HG02870 (cell line): ENCODE measurements around the gene MAP4K4.

Experiments
- ATAC-seq: cut with Tn5 transposase; IDR thresholded peaks from one replicate; pipeline ENCODE4 v1.9.1; 2021; ENCODE audit warnings: mild to moderate bottlenecking, moderate library complexity; ENCODE audit not compliant: unreplicated experiment

Gene MAP4K4

GRCh38 chr2:101861382-101861781, 163.9 kb downstream of the MAP4K4 start:
- ATAC-seq, result no peak

DNA sequence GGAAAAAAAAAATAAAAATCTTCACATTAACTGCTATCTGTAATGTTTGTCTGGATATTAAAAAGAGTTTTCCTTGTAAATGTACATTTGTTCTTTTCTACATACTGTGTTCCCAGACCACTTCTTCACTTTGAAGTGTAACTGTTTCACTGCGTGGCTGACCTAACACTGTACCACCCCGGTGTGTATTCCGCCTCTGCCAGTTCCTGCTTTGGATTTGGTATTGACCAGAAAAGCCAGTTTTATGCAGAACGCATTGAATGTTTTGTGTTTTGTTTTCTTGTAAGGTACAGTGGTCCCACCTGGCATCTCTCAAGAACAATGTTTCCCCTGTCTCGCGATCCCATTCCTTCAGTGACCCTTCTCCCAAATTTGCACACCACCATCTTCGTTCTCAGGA, 166.0 kb downstream of the MAP4K4 start:
- no peak for ATAC-seq

GRCh38 chr2:101864426-101864825, 166.9 kb downstream of the MAP4K4 start:
- ATAC-seq, result no peak

DNA sequence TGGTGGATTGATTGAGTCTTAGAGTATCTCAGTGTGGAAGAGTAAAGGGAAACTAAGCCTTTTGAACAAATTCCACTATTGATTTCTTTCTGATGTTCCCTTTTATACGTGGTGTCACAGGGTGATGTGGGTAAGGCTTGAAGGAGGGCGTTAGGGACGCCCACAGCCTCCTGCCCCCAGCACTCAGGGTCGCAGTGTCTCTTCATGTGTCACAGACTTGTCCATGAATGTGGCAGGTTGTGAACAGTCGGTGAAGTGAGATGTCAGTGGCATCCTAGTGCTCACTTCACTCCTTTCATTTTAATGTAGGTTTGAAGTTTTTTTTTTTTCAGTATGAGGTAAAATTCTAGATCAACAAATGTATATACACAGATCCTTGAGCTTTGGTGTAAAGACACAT, 171.0 kb downstream of the MAP4K4 start:
- ATAC-seq, result no peak

DNA sequence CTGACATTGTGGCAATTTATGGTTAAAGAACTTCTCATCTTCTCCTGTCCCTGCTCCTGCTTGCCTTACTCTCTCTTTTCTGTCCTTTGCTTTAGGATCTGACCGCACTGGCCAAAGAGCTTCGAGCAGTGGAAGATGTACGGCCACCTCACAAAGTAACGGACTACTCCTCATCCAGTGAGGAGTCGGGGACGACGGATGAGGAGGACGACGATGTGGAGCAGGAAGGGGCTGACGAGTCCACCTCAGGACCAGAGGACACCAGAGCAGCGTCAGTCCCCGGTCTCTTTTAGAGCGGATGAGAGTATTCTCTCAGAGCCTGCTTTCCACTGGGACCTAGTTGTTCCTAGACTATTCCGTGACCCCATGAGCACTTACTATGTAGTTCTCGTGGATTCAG, 172.0 kb downstream of the MAP4K4 start:
- no peak for ATAC-seq

DNA sequence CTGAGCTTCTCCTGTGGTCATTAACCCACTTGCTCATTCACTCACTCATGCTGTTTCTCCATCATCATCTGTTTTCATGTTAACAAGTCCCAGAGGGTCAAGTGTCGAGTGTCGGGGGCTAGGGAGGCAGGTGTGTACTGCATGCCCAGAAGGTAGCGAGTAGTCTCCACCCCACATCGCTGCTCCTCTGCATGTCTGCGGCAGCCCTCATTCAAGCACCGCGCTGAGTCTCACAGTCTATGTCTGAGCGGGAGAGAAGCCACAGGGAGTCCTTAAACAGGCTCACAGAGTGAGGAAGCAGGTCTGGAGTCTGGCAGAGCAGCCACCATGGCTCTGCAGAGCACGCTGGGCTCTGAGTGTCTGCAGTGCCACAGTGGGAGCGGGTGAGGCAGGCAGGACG, 172.9 kb downstream of the MAP4K4 start:
- no peak for ATAC-seq

DNA sequence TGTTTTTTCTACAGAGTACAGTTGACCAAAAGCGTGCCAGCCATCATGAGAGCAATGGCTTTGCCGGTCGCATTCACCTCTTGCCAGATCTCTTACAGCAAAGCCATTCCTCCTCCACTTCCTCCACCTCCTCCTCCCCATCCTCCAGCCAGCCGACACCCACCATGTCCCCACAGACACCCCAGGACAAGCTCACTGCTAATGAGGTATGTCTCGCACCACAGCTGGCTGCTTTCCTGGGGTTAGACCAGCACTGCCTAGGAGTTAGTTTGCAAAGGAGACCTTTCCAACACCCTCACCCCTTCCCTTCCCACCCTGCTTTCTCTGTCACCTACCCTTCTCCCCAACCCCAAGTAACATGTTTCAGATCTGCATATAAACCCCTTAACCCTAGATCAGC, 174.0 kb downstream of the MAP4K4 start:
- ATAC-seq, result no peak

DNA sequence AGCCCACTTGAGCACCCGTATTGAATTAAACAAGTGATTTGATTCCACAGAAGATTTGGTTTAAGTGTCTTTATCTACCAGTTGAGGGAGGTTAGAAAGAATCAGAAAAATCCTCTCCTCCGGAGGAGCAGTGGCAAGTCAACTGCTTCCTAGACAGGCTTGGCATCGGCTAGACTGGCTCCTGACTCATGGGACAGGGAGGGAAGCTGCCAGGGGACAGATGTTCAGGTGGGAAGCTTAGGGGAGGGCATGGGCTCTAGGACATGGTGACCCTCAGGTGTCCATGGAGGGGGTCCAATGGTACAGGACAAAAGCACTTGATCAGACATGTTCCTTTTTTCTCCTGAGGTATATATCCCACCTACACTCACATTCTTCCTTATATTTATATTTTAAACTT, 175.0 kb downstream of the MAP4K4 start:
- no peak for ATAC-seq

DNA sequence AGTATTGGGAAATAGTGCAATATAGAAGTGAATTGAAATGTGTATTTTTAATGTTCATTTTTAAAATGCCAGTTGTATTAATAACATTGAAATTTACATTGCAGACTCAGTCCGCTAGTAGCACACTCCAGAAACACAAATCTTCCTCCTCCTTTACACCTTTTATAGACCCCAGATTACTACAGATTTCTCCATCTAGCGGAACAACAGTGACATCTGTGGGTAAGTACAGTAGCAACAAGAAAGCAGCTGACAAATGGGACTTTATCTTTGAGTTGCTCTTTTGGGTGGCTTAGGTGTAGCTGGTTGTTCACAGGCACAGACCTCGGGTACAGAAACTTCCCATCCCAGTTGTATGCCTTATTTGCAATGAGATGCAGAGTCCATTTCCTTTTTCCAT, 176.0 kb downstream of the MAP4K4 start:
- no peak for ATAC-seq

DNA sequence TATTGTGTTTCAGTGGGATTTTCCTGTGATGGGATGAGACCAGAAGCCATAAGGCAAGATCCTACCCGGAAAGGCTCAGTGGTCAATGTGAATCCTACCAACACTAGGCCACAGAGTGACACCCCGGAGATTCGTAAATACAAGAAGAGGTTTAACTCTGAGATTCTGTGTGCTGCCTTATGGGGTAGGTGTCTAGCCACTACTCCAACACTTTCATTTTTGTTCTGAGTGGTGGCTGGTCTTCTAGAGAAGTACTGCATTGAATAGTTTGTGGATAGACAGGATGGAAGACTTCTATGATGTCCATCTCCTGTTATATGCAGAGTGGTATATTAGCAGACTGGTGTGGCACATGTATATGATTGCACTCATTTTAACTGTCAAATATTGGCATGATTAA, 176.6 kb downstream of the MAP4K4 start:
- ATAC-seq, result no peak

DNA sequence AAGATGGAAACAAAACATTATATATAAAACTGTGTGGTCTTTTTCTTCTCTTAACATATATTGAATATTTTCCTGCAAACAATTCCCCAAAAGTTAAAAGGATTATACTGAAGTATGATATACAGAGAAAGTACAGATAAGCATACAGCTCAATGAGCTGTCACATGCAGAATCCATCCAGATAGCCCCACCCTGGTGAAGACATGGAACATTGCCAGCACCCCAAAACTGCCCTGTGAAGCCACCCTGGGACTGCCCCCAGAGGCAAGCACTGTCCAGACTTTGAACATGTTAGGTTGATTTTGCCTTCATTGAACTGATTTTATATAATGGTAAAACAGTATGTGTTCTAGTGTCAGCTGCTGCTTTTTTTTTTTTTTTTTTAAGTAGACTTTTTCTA, 182.0 kb downstream of the MAP4K4 start:
- ATAC-seq, result no peak

DNA sequence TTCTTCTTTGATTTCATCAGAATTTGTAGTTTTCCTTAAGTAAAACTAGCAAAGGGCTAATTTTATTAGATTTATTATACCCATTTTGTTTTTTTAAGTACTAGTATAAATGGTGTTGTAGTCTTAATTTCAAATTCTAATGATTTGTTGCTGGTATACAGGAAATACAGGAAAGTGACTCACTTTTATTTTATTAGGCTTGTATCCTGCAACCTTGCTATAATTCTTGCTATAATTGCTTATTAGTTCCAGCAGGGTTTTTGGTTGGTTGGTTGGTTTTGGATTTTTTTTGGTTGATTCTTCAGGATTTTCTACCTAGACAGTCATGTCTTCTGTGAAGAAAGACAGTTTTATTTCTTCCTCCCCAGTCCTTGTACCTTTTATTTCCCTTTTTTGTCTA, 183.6 kb downstream of the MAP4K4 start:
- no peak for ATAC-seq

- ATAC-seq, result no peak
Measured at GRCh38 chr2:101882769-101883307, 185.3 kb downstream of the MAP4K4 start.

DNA sequence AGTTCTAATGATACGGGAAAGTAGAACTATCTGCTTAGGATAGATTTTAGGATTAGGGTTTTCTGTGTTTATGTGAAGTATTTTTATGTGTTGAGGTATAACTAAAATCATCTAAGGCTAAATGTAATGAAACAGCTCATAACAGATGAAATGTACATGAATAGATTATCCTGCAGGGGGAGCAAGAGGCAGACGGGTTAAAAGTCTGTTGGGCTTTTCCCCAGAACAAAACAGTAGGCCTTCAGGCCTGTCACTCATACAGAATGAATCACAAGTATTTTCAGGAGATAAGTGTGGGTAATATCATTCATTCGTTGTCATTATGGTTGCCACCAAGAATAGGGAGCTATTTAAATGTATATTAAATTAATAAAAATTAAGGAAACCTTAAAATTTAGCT, 186.4 kb downstream of the MAP4K4 start:
- ATAC-seq, result peak; percentile 74

GRCh38 chr2:101884423-101884822, 186.9 kb downstream of the MAP4K4 start:
- no peak for ATAC-seq

- no peak for ATAC-seq
Measured at GRCh38 chr2:101887328-101887727, 189.8 kb downstream of the MAP4K4 start.

GRCh38 chr2:101889460-101890098, 192.1 kb downstream of the MAP4K4 start:
- ATAC-seq, result no peak

- no peak for ATAC-seq
Measured at GRCh38 chr2:101892377-101892776, 194.9 kb downstream of the MAP4K4 start.

- ATAC-seq, result no peak
Measured at GRCh38 chr2:101893681-101894381, 196.3 kb downstream of the MAP4K4 start.

DNA sequence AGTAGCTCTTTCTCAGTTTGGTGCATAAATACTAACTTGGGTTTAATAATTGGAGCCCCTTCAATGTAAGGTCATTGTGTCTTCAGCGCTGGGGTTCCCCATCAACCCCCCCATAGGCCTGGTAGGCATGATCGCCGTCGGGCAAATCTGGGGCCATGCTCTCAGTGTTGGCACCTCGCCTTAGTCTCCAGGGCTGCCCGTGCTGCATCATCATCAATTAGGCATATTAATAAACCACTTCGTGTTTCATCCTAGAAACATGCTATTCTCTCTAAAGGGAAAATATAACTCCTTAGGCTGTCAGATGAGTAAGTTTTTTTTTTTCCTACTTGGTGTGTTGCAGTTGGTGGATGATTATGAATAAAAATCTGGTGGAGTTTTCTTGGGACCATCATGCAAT, 197.5 kb downstream of the MAP4K4 start:
- no peak for ATAC-seq

- ATAC-seq, result no peak
Measured at GRCh38 chr2:101895819-101896322, 198.4 kb downstream of the MAP4K4 start.

- ATAC-seq, result no peak
Measured at GRCh38 chr2:101897301-101897700, 199.8 kb downstream of the MAP4K4 start.
